HepG2 (cell line): ENCODE data around the gene PRKAR1B. TPM values are rescaled to one million over a fixed set of nuclear protein-coding genes. Genes with fewer than 3 reads are reported as not detected.

Experiments
- AHR ChIP-seq: IDR thresholded peaks from 2 replicates; pipeline ENCODE4 v1.6.1; 2018; ENCODE audit warnings: missing genetic modification reagents, missing compliant biosample characterization
- ATF7 ChIP-seq, 2 experiments: fragments of 450-650 bp in 1 of 2; sonication (generic) in 1 of 2; formaldehyde crosslinking in 1 of 2; IDR thresholded peaks; 2 replicates each; pipeline versions ENCODE4 v1.4.0 to v1.6.1; 2016 to 2020; ENCODE audit warnings: antibody characterized with exemption in 1 of 2, mild to moderate bottlenecking in 1 of 2, missing genetic modification reagents in 1 of 2
- CTCF ChIP-seq: sonication (generic); formaldehyde crosslinking; IDR thresholded peaks from 2 replicates; pipeline ENCODE4 v1.5.0; 2020; ENCODE audit warnings: mild to moderate bottlenecking, missing genetic modification reagents, moderate library complexity
- DPF2 ChIP-seq: sonication (generic); formaldehyde crosslinking; IDR thresholded peaks from 2 replicates; pipeline ENCODE4 v1.4.0; 2020; ENCODE audit warnings: mild to moderate bottlenecking, low read depth, missing genetic modification reagents, borderline replicate concordance
- ELF1 ChIP-seq: sonication (generic); formaldehyde crosslinking; IDR thresholded peaks from 2 replicates; pipeline ENCODE4 v1.4.0; 2020; ENCODE audit warnings: missing genetic modification reagents
- HDAC2 ChIP-seq: sonication (generic); formaldehyde crosslinking; IDR thresholded peaks from 2 replicates; pipeline ENCODE4 v1.4.0; 2020; ENCODE audit warnings: missing genetic modification reagents
- HOXA5 ChIP-seq: sonication (generic); formaldehyde crosslinking; IDR thresholded peaks from 2 replicates; pipeline ENCODE4 v1.4.0; 2020; ENCODE audit warnings: missing genetic modification reagents
- PRDM15 ChIP-seq: sonication (generic); formaldehyde crosslinking; IDR thresholded peaks from 2 replicates; pipeline ENCODE4 v1.4.0; 2020; ENCODE audit warnings: missing genetic modification reagents
- SCMH1 ChIP-seq: sonication (generic); formaldehyde crosslinking; IDR thresholded peaks from 2 replicates; pipeline ENCODE4 v1.9.0; 2021; ENCODE audit warnings: missing genetic modification reagents, mild to moderate bottlenecking, borderline replicate concordance
- SP4 ChIP-seq: sonication (generic); formaldehyde crosslinking; IDR thresholded peaks from 2 replicates; pipeline ENCODE4 v1.8.1; 2023; ENCODE audit warnings: mild to moderate bottlenecking, missing genetic modification reagents
- ZBTB10 ChIP-seq: sonication (generic); formaldehyde crosslinking; IDR thresholded peaks from 2 replicates; pipeline ENCODE4 v1.4.0; 2020; ENCODE audit warnings: missing genetic modification reagents, borderline replicate concordance
- ZGPAT ChIP-seq: IDR thresholded peaks from 2 replicates; pipeline ENCODE4 v1.6.1; 2016; ENCODE audit warnings: mild to moderate bottlenecking
- ZNF574 ChIP-seq: sonication (generic); formaldehyde crosslinking; IDR thresholded peaks from 2 replicates; pipeline ENCODE4 v1.4.0; 2020; ENCODE audit warnings: missing genetic modification reagents
- ZNF747 ChIP-seq: sonication (generic); formaldehyde crosslinking; IDR thresholded peaks from 2 replicates; pipeline ENCODE4 v1.8.1; 2023; ENCODE audit warnings: missing genetic modification reagents, mild to moderate bottlenecking, borderline replicate concordance
- polyA plus RNA-seq, 8 experiments: library from polyadenylated mRNA; depleted of rRNA in 3 of 8; stranded (reverse) in 7 of 8; unstranded in 1 of 8; fragments of >200 nt; fragmentation: Illumina TruSeq in 4 of 8; extraction: Trizol in 4 of 8; gene quantifications; 2 replicates each; pipeline versions ENCODE4 v1.2.1 to v1.2.3, GENCODE V29; 2011 to 2016; ENCODE audit warnings: low read depth in 4 of 8, missing spikeins in 1 of 8, mixed read lengths in 1 of 8; ENCODE audit not compliant: insufficient read depth in 1 of 8
- total RNA-seq, 5 experiments: library from RNA; depleted of rRNA; stranded (reverse); fragments of >200 nt; fragmentation: Illumina TruSeq; extraction: Trizol; gene quantifications; 2 replicates each; pipeline ENCODE4 v1.2.3, GENCODE V29; 2016; ENCODE audit warnings: low read depth in 1 of 5

Gene PRKAR1B
- total and polyA plus RNA-seq, 2 of the 13 experiments (the other 11 are each of a cell fraction or from before 2014, with no cell fraction given), result 7.9 to 28.2 TPM

- TF ChIP-seq PRDM15 (CRISPR knock-in tag) (0 out of 2 replicates have a peak, but pooled peaks have one; percentile 31), HDAC2 (CRISPR knock-in tag) (0 out of 2 replicates have a peak, but pooled peaks have one; percentile 35), CTCF (CRISPR knock-in tag) (0 out of 2 replicates have a peak, but pooled peaks have one; percentile 7), SP4 (CRISPR knock-in tag) (peak; percentile 26; the same call in 1 of the 2 replicates), ELF1 (peak; percentile 57; the same call in 1 of the 2 replicates), ATF7 (IDR thresholded peaks at IDR 0.05) (no peak), ATF7 (CRISPR knock-in tag; IDR thresholded peaks at IDR 0.05) (0 out of 2 replicates have a peak, but pooled peaks have one; percentile 22), AHR (CRISPR knock-in tag) (no peak), HOXA5 (0 out of 2 replicates have a peak, but pooled peaks have one; percentile 15), ZGPAT (CRISPR knock-in tag) (peak; percentile 37; the same call in 1 of the 2 replicates), SCMH1 (CRISPR knock-in tag) (no peak), ZBTB10 (peak; percentile 82; the same call in 1 of the 2 replicates), ZNF747 (CRISPR knock-in tag) (peak; percentile 25; the same call in 1 of the 2 replicates), ZNF574 (CRISPR knock-in tag) (0 out of 2 replicates have a peak, but pooled peaks have one; percentile 23), DPF2 (CRISPR knock-in tag) (peak; percentile 39; the same call in 1 of the 2 replicates)
Observed at GRCh38 chr7:537911-538634, 189.0 kb downstream of the PRKAR1B start (continued).
